Measurements from ENCODE around the gene SLC3A2.

DNA sequence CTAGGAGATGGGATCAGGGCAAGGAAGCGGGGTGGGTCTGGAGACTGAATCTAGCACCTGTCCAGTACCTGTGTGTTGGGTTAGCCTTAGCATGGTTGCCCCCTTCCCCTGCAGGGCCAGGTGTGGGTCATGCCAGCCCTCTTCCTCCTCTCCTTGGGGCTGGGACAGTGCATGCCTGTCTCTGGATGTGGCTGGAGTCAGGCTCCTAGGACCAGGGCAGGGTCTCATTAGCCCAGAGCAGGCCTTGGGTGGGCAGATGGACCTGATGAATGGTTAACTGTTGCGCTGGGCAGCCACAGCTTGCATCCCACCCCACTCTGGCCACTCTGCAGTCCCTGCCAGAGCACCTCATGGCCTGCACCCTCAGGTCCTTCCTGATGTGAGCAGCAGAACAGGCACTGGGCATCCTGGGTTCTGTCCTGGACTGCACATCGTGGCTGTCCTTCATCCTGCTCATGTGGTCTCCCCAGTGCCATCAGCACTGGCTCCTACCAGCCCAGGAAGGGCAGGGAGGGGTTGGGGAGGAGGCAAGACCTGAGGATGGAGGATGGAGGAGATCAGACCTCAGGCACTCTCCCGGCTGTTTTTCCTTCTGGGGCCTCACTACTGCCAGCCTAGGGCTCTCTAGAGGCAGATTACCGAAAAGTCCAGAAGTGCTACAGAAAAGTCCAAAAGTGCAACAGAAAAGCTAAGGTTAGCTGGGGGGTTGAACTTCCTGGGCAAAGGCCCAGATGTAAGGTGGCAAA lies 53.2 kb downstream of the SLC3A2 start:
- TF ChIP-seq, protein P1, sequence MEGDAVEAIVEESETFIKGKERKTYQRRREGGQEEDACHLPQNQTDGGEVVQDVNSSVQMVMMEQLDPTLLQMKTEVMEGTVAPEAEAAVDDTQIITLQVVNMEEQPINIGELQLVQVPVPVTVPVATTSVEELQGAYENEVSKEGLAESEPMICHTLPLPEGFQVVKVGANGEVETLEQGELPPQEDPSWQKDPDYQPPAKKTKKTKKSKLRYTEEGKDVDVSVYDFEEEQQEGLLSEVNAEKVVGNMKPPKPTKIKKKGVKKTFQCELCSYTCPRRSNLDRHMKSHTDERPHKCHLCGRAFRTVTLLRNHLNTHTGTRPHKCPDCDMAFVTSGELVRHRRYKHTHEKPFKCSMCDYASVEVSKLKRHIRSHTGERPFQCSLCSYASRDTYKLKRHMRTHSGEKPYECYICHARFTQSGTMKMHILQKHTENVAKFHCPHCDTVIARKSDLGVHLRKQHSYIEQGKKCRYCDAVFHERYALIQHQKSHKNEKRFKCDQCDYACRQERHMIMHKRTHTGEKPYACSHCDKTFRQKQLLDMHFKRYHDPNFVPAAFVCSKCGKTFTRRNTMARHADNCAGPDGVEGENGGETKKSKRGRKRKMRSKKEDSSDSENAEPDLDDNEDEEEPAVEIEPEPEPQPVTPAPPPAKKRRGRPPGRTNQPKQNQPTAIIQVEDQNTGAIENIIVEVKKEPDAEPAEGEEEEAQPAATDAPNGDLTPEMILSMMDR (conservative IDR thresholded peaks at IDR 0.05 in 1 of 2, IDR thresholded peaks at IDR 0.05 in 1 of 2; ENCODE audit: extremely low read depth in 1 of 2, insufficient read depth in 1 of 2, low read depth in 1 of 2, low read length in 2 of 2): no peak
- no peak for TF ChIP-seq EZH2 (IDR thresholded peaks at IDR 0.05; ENCODE audit: borderline replicate concordance, low read length)

All from mammary epithelial cell (primary cell).